Activated naive CD4-positive, alpha-beta T cell treated with Interleukin-2 at 50 U/mL for 16 hours (primary cell): Measurements from ENCODE around the gene CRMP1.
"Not testable (repeated sequence)": the region's sequence is repeated elsewhere in the genome, so short reads cannot be mapped to it uniquely, and the experiment has no call there.

Source experiments
- DNase-seq: peaks from one replicate; pipeline ENCODE4 v3.0.0-alpha.2; 2020

CRMP1 gene

GRCh38 chr4:5816851-5817375, 76.0 kb downstream of the CRMP1 start:
- DNase-seq = no peak

- no peak for DNase-seq
Observed at GRCh38 chr4:5816101-5816500, 76.8 kb downstream of the CRMP1 start.

GRCh38 chr4:5815641-5816040, 77.2 kb downstream of the CRMP1 start:
- DNase-seq = no peak

DNA sequence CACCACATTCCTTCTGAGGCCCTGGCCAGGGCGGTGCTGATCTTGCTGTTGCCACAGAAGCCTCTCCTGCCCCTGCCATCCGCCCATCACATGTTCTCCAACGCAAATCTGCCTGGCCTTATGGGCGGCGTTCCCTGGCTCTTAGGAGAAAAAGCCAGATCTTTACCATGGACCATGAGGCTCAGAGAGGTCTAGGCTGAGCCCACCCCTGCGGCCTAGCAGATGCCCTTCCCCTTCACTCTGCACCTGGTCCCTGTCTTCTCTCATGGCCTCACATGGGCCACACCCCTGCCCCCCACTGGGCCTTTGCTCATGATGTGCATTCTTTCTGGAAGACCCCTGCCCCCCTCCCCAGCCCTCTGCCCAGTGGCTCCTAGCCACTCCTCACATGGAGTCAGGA, 78.5 kb downstream of the CRMP1 start:
- DNase-seq = no peak

GRCh38 chr4:5813882-5814255, 79.0 kb downstream of the CRMP1 start:
- DNase-seq = no peak

- no peak for DNase-seq
Observed at GRCh38 chr4:5812506-5813229, 80.2 kb downstream of the CRMP1 start.

GRCh38 chr4:5812057-5812456, 80.8 kb downstream of the CRMP1 start:
- DNase-seq = not testable (repeated sequence)

- no peak for DNase-seq
Observed at GRCh38 chr4:5810770-5811430, 82.0 kb downstream of the CRMP1 start.

GRCh38 chr4:5810151-5810550, 82.7 kb downstream of the CRMP1 start:
- no peak for DNase-seq

GRCh38 chr4:5809216-5809776, 83.6 kb downstream of the CRMP1 start:
- no peak for DNase-seq

GRCh38 chr4:5808081-5808741, 84.7 kb downstream of the CRMP1 start:
- DNase-seq = no peak

DNA sequence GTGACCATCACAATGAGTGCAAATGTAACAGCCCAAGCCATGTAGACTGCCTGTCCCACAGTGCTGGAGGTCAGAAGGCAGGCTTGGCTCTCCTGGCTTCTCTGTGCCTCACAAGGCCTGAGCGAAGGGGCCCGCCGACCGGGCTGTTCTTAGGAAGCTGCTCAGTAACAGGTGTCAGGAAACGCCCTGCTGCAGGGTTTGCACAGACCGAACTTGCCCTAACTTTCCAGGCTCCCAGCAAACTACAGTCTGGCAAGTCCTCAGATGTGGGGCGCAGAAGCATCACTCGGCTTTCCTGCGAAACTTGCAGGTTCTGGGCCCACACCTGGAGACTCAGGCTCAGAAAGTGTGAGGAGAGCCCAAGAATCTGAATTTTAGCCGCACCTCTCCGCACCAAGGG, 87.6 kb downstream of the CRMP1 start:
- DNase-seq = no peak

DNA sequence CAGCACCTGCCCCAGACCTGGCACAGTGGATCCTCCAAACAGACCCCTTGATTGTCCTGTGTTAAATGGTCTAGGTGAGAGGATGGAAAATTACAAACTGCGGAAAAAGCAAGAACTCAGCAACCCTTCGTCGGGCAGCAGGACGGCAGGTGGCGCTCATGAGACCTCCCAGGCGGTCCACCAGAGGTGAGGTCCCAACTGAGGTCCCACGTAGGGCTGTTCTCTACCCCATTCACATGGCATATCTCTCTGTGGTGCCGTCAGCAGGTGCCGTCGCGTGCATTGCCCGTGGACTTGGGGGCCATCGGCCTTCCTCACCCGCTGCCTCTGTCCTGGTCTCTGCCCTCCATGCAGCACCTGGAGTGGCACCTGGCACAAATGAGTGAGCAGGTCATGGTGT, 88.2 kb downstream of the CRMP1 start:
- no peak for DNase-seq

DNA sequence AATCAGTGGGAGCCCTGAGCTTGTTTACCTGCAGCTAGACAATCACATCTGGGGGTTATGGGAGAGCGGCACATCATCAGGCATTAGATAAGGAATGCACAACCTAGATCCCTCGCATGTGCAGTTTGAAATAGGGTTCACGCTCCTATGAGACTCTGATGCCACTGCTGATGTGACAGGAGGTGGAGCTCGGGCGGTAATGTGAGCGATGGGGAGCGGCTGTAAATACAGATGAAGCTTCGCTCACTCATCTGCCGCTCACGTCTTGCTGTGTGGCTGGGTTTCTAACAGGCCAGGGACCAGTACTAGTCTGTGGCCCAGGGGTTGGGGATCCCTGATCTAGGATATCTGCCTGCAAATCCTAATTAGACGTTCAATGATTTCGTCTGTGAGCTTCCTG, 90.3 kb downstream of the CRMP1 start:
- no peak for DNase-seq

- DNase-seq = no peak
Observed at GRCh38 chr4:5801696-5802095, 91.2 kb downstream of the CRMP1 start.

DNA sequence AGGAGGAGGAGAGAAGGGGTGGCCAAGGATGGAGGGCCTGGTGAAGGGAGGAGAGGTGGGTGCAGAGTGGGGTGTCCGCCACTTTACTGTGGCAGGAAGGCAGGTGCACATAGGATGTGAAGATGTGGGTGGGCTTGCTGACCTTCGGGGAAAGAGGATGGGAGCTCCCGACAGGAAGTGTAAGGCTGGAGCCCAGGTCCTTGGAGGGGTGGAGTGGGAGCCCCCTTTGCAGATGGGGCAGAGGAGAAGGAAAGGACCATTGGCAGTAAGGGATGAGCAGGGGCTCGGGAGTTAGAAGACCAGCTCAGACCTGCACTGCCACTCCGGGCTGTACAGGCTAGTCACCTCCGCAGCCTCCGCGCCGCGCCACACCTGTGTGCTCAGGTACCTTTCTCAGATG, 92.4 kb downstream of the CRMP1 start:
- DNase-seq = no peak

- DNase-seq = no peak
Observed at GRCh38 chr4:5799406-5799805, 93.5 kb downstream of the CRMP1 start.

- no peak for DNase-seq
Observed at GRCh38 chr4:5798946-5799345, 93.9 kb downstream of the CRMP1 start.

DNA sequence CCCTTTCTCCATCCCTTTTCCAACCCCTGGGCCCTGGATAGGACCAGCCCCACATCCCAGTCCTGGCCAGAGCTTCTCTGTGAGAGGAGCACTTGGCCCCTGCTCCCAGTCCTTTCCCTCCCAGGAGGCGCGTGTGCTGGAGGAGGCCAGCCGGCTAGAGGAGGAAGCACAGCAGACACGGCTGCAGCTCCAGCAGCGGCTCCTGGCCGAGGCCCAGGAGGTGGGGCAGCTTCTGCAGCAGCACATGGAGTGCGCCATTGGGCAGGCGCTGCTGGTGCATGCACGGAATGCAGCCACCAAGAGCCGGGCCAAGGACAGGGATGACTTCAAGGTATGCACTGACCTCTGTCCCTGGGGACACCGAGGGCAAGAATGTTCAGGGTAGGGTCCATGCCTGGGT, 94.4 kb downstream of the CRMP1 start:
- no peak for DNase-seq

DNA sequence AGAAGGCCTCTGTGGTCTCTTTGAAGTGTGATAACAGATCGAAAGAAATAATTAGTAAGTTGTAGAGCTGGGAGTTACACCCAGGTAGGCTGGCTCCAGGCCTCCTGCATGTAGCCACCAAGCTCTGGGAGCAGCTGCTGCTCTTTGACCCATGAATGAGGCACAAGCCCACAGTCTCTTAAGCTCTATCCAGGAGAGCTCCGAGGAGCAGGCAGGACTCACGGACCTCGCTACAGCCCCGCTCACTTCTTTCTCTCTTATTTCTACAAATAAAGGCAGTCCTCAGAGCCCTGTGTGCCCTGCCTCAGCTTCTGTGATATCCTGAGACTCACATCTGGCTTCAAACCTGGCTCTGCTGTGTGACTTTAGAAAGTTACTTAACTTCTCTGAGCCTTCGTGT, 95.0 kb downstream of the CRMP1 start:
- DNase-seq = no peak

GRCh38 chr4:5796976-5797375, 95.9 kb downstream of the CRMP1 start:
- no peak for DNase-seq

DNA sequence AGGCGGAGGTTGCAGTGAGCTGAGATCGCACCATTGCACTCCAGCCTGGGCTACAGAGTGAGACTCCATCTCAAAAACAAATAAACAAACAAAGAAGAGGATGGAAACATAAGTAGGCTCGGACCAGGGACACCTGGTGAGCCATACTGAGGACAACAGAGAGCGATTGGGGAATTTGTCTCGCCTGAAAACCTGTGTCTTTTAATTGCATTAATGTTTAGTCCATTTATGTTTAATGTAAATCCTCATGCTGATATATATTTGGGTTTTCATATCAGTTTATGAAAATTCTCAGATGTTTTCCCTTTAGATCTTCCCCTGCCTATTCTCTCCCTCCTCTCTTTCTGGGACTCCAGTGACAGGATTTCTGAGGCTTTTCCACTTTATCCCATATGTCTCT, 97.3 kb downstream of the CRMP1 start:
- DNase-seq = no peak

GRCh38 chr4:5793514-5793913, 99.4 kb downstream of the CRMP1 start:
- no peak for DNase-seq

DNA sequence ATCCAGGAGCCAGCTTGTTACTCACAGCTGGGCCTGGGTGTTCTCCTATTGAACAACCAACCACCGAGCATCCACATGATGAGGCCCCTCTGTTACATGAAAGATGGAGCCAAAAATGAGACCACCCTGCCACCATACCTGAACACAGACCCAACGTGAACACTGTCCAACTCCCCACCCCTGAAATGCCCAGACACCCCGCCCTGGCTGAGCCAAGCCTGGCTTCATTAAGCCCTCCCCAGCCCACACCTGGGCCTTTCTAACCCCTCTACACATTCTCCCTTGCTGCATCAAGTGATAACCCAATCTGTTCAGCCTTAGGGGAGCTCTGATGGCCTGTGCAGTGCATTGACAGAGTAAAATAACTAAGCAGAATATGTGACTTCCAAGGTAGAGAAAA, 101.2 kb downstream of the CRMP1 start:
- DNase-seq = no peak
